Keratinocyte (primary cell): ENCODE results near the gene CLOCK. TPM values are rescaled to one million over a fixed set of nuclear protein-coding genes. Genes with fewer than 3 reads are reported as not detected.

ENCODE experiments used
- DNase-seq: peaks from one replicate; pipeline ENCODE4 v3.0.0-alpha.2; 2011; ENCODE audit warnings: low read depth, missing footprints, low spot score
- FAIRE-seq: peaks from 2 replicates; lab custom pipeline; 2011; peaks lifted over from hg19 to GRCh38; lab: Jason Lieb, UNC
- H2AFZ ChIP-seq: 2 replicates; pipeline ENCODE4 v1.6.0; 2012; ENCODE audit warnings: low read length, control low read depth, inconsistent platforms; ENCODE audit not compliant: control insufficient read depth
- H3K27ac ChIP-seq: 2 replicates; pipeline ENCODE4 v1.5.1; 2011; ENCODE audit warnings: low read length; ENCODE audit not compliant: control insufficient read depth, insufficient read depth
- H3K27me3 ChIP-seq: 3 replicates; pipeline ENCODE4 v1.6.0; 2011; ENCODE audit warnings: low read length; ENCODE audit not compliant: control insufficient read depth, insufficient read depth; ENCODE audit errors: extremely low read depth
- H3K36me3 ChIP-seq, 2 experiments: 2 replicates in 1 of 2; 3 replicates in 1 of 2; pipeline ENCODE4 v1.5.1; 2011; ENCODE audit warnings: low read length in 2 of 2, mild to moderate bottlenecking in 1 of 2; ENCODE audit not compliant: control insufficient read depth in 2 of 2, insufficient read depth in 2 of 2; ENCODE audit errors: extremely low read depth in 1 of 2
- H3K4me1 ChIP-seq: 3 replicates; pipeline ENCODE4 v1.5.1; 2011; ENCODE audit warnings: low read length; ENCODE audit not compliant: control insufficient read depth, insufficient read depth; ENCODE audit errors: extremely low read depth
- H3K4me2 ChIP-seq: 3 replicates; pipeline ENCODE4 v1.6.0; 2011; ENCODE audit warnings: low read depth, low read length; ENCODE audit not compliant: control insufficient read depth, insufficient read depth; ENCODE audit errors: extremely low read depth
- H3K4me3 ChIP-seq, 3 experiments: fragments of 200-600 bp in 1 of 3; sonication (generic) in 1 of 3; 2 replicates in 2 of 3; 3 replicates in 1 of 3; pipeline ENCODE4 v1.5.1; 2011 to 2016; ENCODE audit warnings: low read length in 3 of 3, mild to moderate bottlenecking in 3 of 3, control low read depth in 2 of 3, inconsistent platforms in 1 of 3, low read depth in 1 of 3, mixed read lengths in 1 of 3, mixed run types in 1 of 3, moderate library complexity in 1 of 3; ENCODE audit not compliant: control insufficient read depth in 2 of 3, insufficient read depth in 2 of 3; ENCODE audit errors: extremely low read depth in 1 of 3
- H3K79me2 ChIP-seq: 2 replicates; pipeline ENCODE4 v1.6.0; 2012; ENCODE audit warnings: low read length; ENCODE audit not compliant: control insufficient read depth, insufficient read depth
- H3K9ac ChIP-seq: 3 replicates; pipeline ENCODE4 v1.6.0; 2011; ENCODE audit warnings: low read length; ENCODE audit not compliant: control insufficient read depth, insufficient read depth; ENCODE audit errors: extremely low read depth
- H3K9me1 ChIP-seq: 3 replicates; pipeline ENCODE4 v1.6.0; 2011; ENCODE audit warnings: low read length; ENCODE audit not compliant: control insufficient read depth, insufficient read depth; ENCODE audit errors: extremely low read depth
- H3K9me3 ChIP-seq: 2 replicates; pipeline ENCODE4 v1.5.1; 2012; ENCODE audit warnings: low read depth, low read length; ENCODE audit not compliant: control insufficient read depth
- H4K20me1 ChIP-seq: 3 replicates; pipeline ENCODE4 v1.6.0; 2011; ENCODE audit warnings: low read length; ENCODE audit not compliant: control insufficient read depth, insufficient read depth; ENCODE audit errors: extremely low read depth
- CTCF ChIP-seq, 3 experiments: IDR thresholded peaks in 1 of 3; conservative IDR thresholded peaks in 1 of 3; optimal IDR thresholded peaks in 1 of 3; 2 replicates in 2 of 3; 3 replicates in 1 of 3; pipeline versions ENCODE3 to v1.5.1; 2011; ENCODE audit warnings: low read length in 3 of 3, mild to moderate bottlenecking in 3 of 3, moderate library complexity in 2 of 3, control low read depth in 1 of 3, inconsistent platforms in 1 of 3; ENCODE audit not compliant: insufficient read depth in 2 of 3; ENCODE audit errors: extremely low read depth in 1 of 3
- EZH2 ChIP-seq: IDR thresholded peaks from one replicate; pipeline ENCODE4 v1.6.1; 2012; ENCODE audit warnings: inconsistent platforms, mild to moderate bottlenecking, low read length, moderate library complexity
- dilution Hi-C: fragments of 300-500 bp; cut with MboI; formaldehyde crosslinking; loops from one replicate; pipeline ENCODE4 v1.7.0; 2020; ENCODE audit warnings: low sequenced_read_pairs; ENCODE audit not compliant: extremely low pct_ligation_motif_present
- polyA plus RNA-seq, 5 experiments: library from polyadenylated mRNA; depleted of rRNA in 3 of 5; stranded (reverse) in 3 of 5; stranded (forward) in 1 of 5; unstranded in 1 of 5; fragments of >200 nt; gene quantifications; 1 replicate in 1 of 5; 2 replicates in 3 of 5; 3 replicates in 1 of 5; pipeline versions ENCODE4 v1.2.1 to v1.2.3, GENCODE V29; 2011 to 2012; ENCODE audit warnings: missing spikeins in 2 of 5, low read depth in 1 of 5, low replicate concordance in 1 of 5

The CLOCK gene
- polyA plus RNA-seq, 1 donor (not counting 4 experiments of a cell fraction or from before 2014, with no cell fraction given): 27.1 TPM

- Histone ChIP-seq H3K27me3 (no peaks in the 10 kb centered on the region), H3K9me1 (no peaks in the 10 kb centered on the region), H3K4me1 (no peaks in the 10 kb centered on the region), H3K4me3 (no peak overlapping the region), H3K9me3 (no peaks in the 10 kb centered on the region), H2AFZ (no peak overlapping the region), H3K36me3 (peaks cover 8 to 13% of the 10 kb centered on the region in 2 experiments), H4K20me1 (no peaks in the 10 kb centered on the region), H3K79me2 (peaks cover 16% of the 10 kb centered on the region), H3K4me2 (no peak overlapping the region), H3K9ac (no peak overlapping the region), H3K27ac (no peak overlapping the region)
- TF ChIP-seq EZH2 (no peak), CTCF (optimal IDR thresholded peaks at IDR 0.05 in 1 of 3, IDR thresholded peaks at IDR 0.05 in 1 of 3, conservative IDR thresholded peaks at IDR 0.05 in 1 of 3; ENCODE audit: extremely low read depth in 1 of 3, insufficient read depth in 2 of 3, low read length in 3 of 3) (no peak)
- dilution Hi-C loops: no loop called here
- FAIRE-seq (no peak), DNase-seq (no peak)
Measured at GRCh38 chr4:55488716-55489115, 58.0 kb downstream of the CLOCK start.

GRCh38 chr4:55485821-55486220, 60.9 kb downstream of the CLOCK start:
- H3K79me2 ChIP-seq: peaks cover 2% of the 10 kb centered on the region
- H3K9ac ChIP-seq: no peak overlapping the region
- no peaks in the 10 kb centered on the region for H3K27me3 ChIP-seq
- dilution Hi-C loops: no loop called here
- no peak for DNase-seq
- no peak for TF ChIP-seq EZH2
- TF ChIP-seq CTCF (optimal IDR thresholded peaks at IDR 0.05 in 1 of 3, IDR thresholded peaks at IDR 0.05 in 1 of 3, conservative IDR thresholded peaks at IDR 0.05 in 1 of 3; ENCODE audit: extremely low read depth in 1 of 3, insufficient read depth in 2 of 3, low read length in 3 of 3): no peak
- FAIRE-seq: no peak
- no peaks in the 10 kb centered on the region for H3K9me1 ChIP-seq
- no peak overlapping the region for H3K27ac ChIP-seq
- peaks cover 8 to 13% of the 10 kb centered on the region in 2 experiments for H3K36me3 ChIP-seq
- H3K4me2 ChIP-seq: no peak overlapping the region
- H2AFZ ChIP-seq: no peak overlapping the region
- no peak overlapping the region for H3K4me3 ChIP-seq
- no peaks in the 10 kb centered on the region for H3K4me1 ChIP-seq
- no peaks in the 10 kb centered on the region for H3K9me3 ChIP-seq
- no peaks in the 10 kb centered on the region for H4K20me1 ChIP-seq
